NCI-H1092 treated with DMSO at 0.1 percent for 48 hours (cell line): ENCODE data around the gene ATP6V1E1.
A peak's percentile ranks its signal among the peaks of the same experiment; 100 is the strongest.
"Not testable (repeated sequence)": the region's sequence is repeated elsewhere in the genome, so short reads cannot be mapped to it uniquely, and the experiment has no call there.

Source experiments
- DNase-seq: peaks from one replicate; lab custom pipeline; 2025; lab: John Stamatoyannopoulos, UW

Gene ATP6V1E1

DNA sequence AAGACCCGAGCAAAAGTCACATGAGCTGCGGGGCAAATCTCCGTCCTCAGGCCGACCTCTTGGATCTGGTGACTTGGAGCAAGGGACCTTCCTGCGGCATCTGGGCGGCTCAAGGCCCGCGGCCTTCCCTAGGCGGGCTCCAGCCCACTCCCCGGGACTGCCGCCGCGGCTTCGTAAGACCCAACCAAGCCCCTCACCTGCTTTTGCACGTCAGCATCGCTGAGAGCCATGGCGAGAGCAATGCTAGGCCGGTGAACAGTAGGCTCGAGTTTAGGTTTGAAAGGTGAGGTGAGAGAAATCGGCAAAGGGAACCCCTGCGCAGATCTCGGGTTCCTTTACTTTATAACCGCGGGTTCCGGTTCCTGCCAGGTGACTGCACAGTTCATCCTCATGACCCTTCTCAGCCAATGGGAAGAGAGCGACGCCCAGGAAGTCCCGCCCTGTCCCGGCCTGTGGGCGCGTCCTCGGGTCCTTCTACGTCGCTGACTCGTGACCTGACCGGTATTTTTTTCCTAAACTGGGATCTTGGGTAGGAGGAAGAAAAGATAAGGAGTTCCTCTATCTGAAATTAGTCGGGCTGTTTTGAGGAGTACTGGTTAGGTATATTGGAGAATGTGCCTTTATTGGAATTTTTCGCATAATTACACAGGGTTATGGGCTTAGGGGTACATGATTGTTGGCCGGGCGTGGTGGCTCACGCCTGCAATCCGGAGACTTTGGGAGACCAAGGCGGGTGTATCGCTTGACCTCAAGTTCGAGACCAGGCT, at the start of gene ATP6V1E1:
Gene ATP6V1E1 (minus strand): TSS at position 344 of the 767 bp plus-strand sequence. CDS start 114 bp downstream, at position 230.
- peak; percentile 96 for DNase-seq

DNA sequence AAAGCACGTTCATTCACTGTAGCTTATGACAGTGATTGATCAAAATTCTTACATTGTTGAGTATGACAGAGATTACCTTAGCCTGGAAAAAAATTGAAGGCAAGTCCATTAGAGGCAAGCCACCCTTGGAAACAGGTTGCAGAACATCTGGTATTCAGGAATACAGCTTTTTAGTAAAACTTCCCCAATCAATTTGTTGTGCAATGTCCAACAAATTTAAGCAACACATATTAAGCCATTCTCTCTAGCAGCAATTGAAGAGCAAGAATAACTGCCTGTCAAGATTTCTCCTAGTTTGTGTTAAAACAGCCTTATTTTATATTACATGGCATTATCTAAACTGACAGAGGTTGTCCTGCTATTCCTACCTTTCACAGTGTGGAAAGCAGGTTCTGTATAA, 47.0 kb upstream of the ATP6V1E1 start:
- no peak for DNase-seq

DNA sequence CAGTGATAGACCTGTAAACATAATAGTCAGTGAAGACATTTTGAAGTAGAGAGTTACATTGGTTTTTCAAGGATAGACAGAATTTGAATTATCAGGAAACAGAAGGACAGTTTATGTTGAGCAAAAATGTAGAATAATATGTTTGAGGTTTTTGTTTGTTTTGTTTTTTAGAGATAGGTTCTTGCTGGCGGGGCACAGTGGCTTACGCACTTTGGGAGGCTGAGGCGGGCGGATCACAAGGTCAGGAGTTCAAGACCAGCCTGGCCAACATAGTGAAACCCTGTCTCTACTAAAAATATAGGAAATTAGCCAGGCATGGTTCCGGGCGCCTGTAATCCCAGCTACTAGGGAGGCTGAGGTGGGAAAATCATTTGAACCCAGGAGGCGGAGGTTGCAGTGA, 45.6 kb upstream of the ATP6V1E1 start:
- DNase-seq = no peak

DNA sequence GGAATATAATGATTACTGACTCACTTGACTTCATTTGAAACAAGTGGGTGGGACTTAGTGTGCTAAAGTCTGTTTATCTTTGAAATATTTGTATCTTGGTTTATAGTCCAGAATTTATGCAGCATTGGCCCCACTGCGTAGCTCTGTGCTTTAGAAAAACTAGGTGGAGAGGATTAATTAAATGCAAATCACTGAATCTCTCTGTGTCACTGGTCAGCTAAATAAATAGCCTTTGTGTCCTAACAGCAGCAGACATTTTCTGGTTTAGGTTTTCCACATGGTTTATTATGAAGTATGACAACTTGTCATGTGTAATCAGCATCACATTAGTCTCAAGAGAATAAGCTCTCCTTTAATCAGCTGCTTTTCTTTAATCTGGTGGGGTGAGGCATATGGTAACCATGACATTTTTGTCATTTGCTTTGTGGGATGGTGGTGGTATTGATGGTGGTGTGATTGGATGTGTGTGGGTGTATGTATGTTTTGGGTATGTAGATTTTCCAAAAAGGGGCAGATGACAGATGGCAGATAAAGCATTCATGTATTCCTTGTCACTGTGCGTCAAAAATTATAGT, 44.0 kb upstream of the ATP6V1E1 start:
- DNase-seq = no peak

DNA sequence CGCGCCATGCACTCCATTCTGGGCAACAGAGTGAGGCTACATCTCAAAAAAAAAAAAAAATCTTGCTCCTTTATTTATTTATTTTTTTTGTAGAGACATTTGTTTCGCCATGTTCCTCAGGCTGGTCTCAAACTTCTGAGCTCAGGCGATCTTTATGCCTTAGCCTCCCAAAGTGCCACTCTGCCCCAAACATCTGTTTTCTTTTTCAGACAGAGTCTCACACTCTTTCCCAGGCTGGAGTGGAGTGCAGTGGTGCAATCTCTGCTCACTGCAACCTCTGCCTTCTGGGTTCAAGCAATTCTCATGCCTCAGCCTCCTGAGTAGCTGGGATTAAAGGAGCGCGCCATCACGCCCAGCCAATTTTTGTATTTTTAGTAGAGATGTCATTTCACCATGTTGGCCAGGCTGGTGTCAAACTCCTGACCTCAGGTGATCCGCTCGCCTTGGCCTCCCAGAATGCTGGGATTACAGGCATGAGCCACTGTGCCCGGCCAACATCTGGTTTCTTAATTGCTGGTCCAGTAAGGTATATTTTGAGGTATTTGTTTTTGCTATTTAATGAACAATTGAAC, 43.1 kb upstream of the ATP6V1E1 start:
- not testable (repeated sequence) for DNase-seq

DNA sequence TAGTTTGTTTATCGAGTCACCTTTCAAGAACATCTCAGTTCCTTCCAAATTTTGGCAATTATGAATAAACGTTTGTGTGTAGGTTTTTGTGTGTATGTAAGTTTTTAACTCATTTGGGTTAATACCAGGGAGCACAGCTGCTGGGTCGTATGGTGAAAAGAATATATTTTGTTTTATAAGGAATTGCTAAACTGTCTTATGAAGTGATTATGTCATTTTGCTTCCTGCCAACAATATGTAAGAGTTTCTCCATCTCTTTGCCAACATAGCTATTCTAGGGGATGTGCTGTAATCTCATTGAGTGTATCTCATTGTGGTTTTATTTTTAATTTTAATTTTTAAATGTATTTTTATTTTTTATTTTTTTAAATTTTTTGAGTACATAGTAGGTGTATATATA, 37.3 kb upstream of the ATP6V1E1 start:
- no peak for DNase-seq

DNA sequence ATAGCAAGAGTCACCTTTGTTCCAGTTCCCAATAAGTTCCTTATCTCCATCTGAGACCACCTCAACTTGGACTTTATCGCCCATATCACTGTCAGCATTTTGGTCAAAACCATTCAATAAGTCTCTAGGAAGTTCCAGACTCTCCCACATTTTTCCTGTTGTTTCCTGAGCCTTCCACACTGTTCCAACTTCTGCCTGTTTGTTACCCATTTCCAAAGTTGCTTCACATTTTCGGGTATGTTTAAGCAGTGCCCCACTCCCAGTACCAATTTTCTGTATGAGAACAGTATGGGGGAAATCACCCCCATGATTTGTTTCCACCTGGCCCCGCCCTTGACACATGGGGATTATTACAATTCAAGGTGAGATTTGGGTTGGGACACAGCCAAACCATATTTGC, 36.7 kb upstream of the ATP6V1E1 start:
- DNase-seq = no peak

DNA sequence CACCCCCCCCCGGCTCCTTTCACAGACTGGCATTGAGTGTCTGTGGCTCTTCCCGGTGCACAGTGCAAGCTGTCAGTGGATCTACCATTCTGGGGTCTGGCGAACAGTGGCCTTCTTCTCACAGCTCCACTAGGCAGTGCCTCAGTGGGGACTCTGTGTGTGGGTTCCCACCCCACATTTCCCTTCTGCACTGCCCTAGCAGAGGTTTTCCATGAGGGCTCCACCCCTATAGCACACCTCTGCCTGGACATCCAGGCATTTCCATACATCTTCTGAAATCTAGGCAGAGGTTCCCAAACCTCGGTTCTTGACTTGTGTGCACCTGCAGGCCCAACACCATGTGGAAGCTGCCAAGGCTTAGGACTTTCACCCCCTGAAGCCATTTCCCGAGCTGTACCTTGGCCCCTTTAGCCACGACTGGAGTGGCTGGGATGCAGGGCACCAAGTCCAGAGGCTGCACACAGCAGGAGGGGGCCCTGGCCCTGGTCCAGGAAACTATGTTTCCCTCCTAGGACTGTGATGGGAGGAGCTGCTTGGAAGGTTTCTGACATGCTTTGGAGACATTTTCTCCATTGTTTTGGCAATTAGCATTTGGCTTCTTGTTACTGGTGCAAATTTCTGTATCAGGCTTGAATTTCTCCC, 36.0 kb upstream of the ATP6V1E1 start:
- DNase-seq = no peak

DNA sequence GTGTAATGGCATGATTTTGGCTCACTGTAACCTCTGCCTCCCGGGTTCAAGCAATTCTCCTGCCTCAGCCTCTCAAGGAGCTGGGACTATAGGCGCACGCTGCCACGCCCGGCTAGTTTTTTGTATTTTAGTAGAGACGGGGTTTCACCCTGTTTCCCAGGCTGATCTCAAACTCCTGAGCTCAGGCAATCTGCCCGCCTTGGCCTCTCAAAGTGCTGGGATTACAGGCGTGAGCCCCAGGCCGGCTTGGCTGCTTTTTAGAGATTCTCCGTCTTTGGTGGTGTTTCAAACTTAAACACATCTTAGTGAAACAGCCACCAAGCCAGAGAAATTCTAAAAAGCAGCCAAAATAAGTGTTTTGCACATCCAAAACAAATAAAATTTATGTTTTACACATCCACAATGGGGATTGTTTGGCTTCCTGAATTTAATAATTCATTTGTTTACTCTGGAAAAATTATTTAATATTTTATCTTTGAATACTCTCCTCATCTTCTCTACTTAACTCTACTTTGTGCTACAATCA, 28.4 kb upstream of the ATP6V1E1 start:
- DNase-seq = no peak

DNA sequence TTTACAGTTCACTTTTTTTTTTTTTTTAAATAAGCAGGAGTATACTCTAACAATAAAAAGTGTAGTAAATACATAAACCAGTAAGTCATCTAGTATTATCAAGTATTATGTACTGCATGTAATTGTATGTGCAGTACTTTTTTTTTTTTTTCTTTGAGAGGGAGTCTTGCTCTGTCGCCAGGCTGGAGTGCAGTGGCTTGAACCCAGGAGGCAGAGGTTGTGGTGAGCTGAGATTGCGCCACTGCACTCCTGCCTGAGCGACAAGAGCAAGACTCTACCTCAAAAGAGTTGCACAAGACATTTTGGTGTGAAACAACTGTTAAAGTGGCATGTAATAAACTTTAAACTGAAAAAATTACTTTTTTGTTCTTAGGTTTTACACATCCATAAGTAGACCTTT, 26.7 kb upstream of the ATP6V1E1 start:
- no peak for DNase-seq

DNA sequence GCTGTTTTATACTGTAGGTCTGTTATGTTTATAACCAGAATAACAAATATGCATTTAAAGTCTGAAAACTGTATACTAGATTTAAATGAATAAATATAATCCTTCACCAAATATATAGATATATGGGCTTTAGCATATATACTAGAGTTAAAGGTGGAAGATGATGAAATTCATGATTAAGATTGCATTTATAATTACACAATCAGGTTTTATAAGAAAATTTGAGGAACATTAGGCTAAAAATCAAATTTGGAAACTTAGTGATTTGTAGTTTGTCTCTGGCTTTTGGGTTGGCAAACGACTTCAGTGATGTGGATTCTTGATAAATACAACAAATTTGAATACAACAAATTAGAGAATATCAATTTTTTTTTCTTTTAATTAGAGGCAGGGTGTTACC, 20.0 kb upstream of the ATP6V1E1 start:
- no peak for DNase-seq

DNA sequence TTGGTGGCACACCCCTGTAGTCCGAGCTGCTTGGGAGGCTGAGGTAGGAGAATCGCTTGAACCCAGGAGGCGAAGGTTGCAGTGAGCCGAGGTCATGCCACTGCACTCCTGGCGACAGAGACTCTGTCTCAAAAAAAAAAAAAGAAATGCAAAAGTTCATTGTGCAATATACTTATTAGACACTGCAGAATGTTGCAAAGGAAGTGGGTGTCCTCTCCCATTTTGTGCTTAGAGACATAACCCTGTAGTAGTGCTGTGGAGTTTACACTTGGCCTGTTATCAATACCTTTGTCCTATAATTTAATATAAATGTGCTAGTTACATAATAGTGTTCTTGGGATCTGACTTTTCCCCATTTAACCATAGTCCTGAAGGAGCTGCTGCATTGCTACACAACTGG, 19.4 kb upstream of the ATP6V1E1 start:
- DNase-seq = no peak

DNA sequence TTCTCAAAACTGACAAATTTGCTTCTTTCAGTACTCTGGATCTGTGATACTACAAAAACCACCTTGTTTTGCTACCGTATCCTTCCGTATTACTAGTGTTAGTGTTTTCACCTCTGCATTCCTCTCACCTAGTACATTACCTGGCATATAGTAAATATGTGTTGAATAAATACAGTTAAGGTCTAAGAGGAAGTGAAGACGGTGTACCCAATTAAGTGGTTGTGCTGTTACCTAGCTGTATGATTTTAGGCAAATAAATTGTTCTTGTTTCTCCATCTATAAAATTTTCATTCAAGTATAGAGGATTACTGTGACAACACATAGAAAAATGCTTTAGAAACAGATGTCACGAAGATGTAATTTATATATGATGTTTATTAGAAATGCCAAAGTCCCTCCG, 18.9 kb upstream of the ATP6V1E1 start:
- no peak for DNase-seq

DNA sequence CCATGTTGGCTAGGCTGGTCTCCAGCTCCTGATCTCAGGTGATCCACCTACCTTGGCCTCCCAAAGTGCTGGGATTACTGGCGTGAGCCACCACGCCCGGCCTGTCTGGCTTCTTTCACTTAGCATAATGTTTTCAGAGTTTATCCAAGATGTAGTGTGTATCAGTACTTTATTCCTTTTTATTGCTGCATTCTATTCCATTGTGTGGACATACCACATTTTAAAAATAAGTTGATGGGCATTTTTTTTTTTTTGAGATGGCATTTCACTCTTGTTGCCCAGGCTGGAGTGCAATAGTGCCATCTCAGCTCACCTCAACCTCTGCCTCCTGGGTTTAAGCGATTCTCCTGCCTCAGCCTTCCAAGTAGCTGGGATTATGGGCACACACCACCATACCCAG, 13.8 kb upstream of the ATP6V1E1 start:
- not testable (repeated sequence) for DNase-seq

DNA sequence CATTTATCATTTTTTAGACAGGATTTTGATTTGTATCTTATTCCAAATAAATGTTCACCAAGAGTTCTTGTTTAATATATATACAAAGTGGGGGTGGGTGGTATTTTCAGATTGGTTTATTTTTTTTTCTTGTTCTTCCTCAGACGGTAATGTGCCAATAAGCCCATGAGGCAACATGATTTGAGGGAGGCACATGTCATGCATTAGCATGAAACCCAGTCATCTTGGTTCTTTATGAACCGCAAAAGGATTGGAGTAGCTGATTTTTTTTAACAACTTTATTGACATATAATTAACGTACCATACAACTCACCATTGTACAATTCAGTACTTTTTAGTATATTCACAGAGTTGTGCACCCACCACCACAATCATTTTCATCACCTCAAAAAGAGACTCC, 12.7 kb upstream of the ATP6V1E1 start:
- DNase-seq = no peak

DNA sequence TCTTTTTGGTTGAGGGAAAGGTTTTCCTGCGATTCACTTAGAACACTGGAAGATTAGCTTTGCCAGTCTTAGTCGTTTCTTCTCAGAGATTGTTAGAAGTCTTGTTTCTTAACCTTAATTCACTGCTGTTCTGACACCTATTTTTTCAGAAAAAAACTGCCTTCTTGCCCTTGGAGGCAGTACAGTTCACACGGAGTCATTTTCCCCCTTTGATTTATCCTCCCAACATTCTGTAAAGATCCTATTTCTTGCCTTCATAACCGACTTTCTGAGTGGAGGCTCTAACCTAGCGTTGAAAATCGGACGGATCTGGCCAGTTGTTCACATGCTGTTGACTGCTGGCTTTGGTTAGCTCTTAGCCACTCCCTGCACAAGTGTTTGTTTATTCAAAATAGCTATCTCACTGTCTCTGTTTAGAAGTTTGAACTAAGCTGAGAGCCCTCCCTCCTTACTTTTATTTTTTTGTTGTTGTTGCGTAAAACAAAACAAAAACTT, 10.7 kb upstream of the ATP6V1E1 start:
- DNase-seq = peak; percentile 37

DNA sequence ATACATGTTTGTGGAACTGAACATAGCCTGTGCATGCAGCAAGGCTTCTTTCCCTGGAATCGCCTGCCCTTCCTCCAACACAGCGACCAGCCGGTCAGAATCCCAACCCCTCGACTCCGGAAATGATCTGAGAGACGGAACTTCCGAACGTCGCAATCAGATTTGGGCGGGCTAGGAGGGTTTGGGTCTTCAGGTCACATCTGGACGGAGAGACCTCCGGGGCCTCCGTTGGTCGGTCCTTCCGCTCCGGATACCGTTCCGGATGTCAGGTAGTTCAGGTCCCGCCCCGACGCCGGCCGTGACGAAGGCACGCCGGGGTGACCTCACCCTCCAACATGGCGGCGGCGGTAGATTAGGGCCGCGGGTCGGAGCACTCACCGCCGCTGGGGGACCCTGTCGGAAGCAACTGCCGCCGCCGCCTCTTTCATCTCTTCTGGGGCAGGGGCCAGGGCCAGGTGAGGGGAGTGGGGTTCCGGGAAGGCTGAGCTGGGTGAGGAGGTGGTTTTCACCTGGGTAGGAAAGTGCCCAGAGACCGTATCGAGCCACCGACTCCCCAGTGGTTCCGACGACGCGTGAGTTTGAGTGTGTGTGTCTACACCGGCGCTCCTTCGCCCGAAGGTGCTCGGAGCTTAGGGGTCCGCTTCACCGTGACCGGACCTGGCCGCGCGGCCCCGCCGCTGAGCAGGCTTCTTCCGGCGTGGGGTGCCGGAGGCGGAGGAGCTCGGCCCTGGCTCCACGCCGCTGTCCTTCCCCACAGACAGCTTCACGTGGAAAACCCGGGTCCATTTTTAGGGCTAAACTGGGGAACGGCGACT, 10.1 kb upstream of the ATP6V1E1 start, which contains the start of gene BCL2L13:
Gene BCL2L13 (plus strand): TSS at position 326 of the 815 bp plus-strand sequence. CDS start 16,955 bp downstream, outside the sequence.
- peak; percentile 89 for DNase-seq

DNA sequence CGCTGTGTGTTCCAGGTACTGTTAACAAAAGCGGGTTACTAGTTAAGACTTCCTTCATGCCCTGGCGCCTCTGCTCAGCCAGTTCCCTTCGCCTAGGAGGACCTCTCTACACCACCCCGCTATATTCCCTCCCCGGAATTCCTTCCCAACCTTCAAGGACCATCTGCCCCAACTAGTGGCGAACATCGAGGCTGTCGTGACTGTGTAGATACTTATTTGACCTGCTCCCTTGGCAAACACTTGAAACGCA, 9.6 kb upstream of the ATP6V1E1 start:
- no peak for DNase-seq

DNA sequence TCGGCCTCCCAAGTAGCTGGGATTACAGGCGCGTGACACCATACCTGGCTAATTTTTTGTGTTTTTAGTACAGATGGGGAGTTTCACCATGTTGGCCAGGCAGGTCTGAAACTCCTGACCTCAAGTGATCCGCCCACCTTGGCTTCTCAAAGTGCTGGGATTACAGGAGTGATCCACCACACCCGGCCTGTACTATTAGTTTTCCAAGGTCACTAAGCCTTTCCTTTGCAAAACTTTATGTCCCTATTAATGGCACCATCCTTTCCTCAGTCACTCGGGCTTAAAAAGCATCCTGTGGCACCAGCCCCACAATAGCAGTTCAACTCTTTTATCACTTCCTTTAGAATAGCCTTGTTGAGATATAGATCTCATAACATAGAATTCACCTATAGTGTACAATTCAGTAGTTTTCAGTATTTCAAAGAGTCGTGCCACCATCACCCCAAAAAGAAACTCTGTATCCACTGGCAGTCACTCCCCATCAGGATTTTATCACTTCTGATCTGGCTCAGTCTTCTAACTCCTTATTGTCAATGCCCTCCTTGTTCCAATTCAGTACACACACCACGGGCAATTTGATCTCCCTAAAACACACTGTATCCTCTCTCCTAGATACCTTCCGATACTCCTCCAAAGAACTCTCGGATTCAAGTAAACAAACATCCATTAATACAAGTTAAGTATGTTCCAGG, 9.1 kb upstream of the ATP6V1E1 start:
- peak; percentile 71 for DNase-seq

DNA sequence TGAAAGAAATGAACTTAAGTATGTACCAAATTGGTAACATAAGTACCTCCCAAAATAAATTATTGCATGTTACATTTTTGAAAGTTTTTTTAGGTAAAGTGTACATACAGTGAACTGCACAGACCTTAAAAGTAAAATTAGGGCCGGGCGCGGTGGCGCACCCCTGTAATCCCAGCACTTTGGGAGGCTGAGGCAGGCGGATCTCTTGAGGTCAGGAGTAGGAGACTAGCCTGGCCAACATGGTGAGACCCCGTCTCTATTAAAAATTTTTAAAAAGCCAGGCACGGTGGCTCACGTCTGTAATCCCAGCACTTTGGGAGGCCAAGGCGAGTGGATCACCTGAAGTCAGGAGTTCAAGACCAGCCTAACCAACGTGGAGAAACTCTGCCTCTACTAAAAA, 8.3 kb upstream of the ATP6V1E1 start:
- not testable (repeated sequence) for DNase-seq

DNA sequence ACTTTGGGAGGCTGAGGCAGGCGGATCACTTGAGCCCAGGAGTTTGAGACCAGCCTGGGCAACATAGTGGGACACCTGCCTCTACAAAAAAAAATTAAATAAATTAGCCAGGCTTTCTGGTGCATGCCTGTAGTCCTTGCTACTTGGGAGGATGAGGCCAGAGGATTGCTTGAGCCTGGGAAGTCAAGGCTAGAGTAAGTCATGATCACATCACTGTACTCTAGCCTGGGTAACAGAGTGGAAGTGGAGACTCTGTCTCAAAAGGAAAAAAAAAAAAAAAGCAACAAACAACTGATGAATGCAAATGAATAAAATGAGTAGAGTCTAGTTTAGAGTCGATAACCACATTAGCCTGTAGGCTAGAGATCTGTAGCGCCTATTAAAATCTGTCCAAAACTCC, 6.1 kb upstream of the ATP6V1E1 start:
- no peak for DNase-seq
